Breast epithelium (tissue), 4 donors: ENCODE results near the gene ASL. TPM values are rescaled to one million over a fixed set of nuclear protein-coding genes. Genes with fewer than 3 reads are reported as not detected.
A peak's percentile ranks its signal among the peaks of the same experiment; 100 is the strongest.
"Not testable (repeated sequence)": the region's sequence is repeated elsewhere in the genome, so short reads cannot be mapped to it uniquely, and the experiment has no call there.

Experiments
- DNase-seq, 2 donors: peaks; one replicate each; pipeline ENCODE4 v3.0.0-alpha.2; 2019; ENCODE audit warnings: low spot score in 2 of 2
- H3K27ac ChIP-seq, 2 donors: fragments of 200-600 bp; sonication (generic) in 1 of 2; one replicate each; pipeline ENCODE4 v1.5.1; 2016 to 2019; ENCODE audit warnings: mild to moderate bottlenecking in 1 of 2
- H3K27me3 ChIP-seq, 2 donors: fragments of 200-600 bp; sonication (generic) in 1 of 2; one replicate each; pipeline versions ENCODE4 v1.5.1 to v1.6.0; 2017 to 2019; ENCODE audit warnings: control low read depth in 1 of 2, mild to moderate bottlenecking in 1 of 2
- H3K36me3 ChIP-seq: fragments of 200-600 bp; one replicate; pipeline ENCODE4 v1.5.1; 2019
- H3K4me1 ChIP-seq, 2 donors: fragments of 200-600 bp; sonication (generic); one replicate each; pipeline ENCODE4 v1.5.1; 2016 to 2019; ENCODE audit warnings: control low read depth in 1 of 2
- H3K4me3 ChIP-seq, 3 donors: fragments of 200-600 bp; sonication (generic); 1 replicate in 2 of 3; 2 replicates in 1 of 3; pipeline ENCODE4 v1.5.1; 2016 to 2019; ENCODE audit warnings: mild to moderate bottlenecking in 3 of 3, moderate library complexity in 2 of 3
- H3K9me3 ChIP-seq, 2 donors: fragments of 200-600 bp; sonication (generic) in 1 of 2; one replicate each; pipeline ENCODE4 v1.5.1; 2016 to 2019; ENCODE audit warnings: control low read depth in 1 of 2
- CTCF ChIP-seq, 3 donors: fragments of 450-650 bp; IDR thresholded peaks; one replicate each; pipeline ENCODE4 v1.5.1; 2016 to 2017; ENCODE audit warnings: antibody characterized with exemption in 3 of 3, mild to moderate bottlenecking in 3 of 3, moderate library complexity in 3 of 3
- POLR2A ChIP-seq: fragments of 450-650 bp; IDR thresholded peaks from one replicate; pipeline ENCODE4 v1.6.1; 2016; ENCODE audit warnings: antibody characterized with exemption, mild to moderate bottlenecking, moderate library complexity
- POLR2AphosphoS5 ChIP-seq, 3 donors: sonication (generic); formaldehyde crosslinking; IDR thresholded peaks; one replicate each; pipeline ENCODE4 v1.6.1; 2017; ENCODE audit warnings: antibody characterized with exemption in 3 of 3
- intact Hi-C: fragments of 100-400 bp; cut with DNase I; formaldehyde crosslinking; loops from one replicate; pipeline ENCODE4 v1.15.1; 2023; ENCODE audit warnings: low total_unique reads
- total RNA-seq, 3 donors: library from RNA; depleted of rRNA; stranded (reverse); fragments of >200 nt; gene quantifications; one replicate each; pipeline ENCODE4 v1.1.0, GENCODE V29; 2016

ASL gene
- total RNA-seq, 3 donors from 2014 or later, result 31.9 to 39.8 (median 33.1) TPM

GRCh38 chr7:66095010-66095409, 19.4 kb downstream of the ASL start:
- H3K27me3 ChIP-seq, result no peaks in the 10 kb centered on the region
- H3K9me3 ChIP-seq, result no peaks in the 10 kb centered on the region
- H3K36me3 ChIP-seq, result no peaks in the 10 kb centered on the region
- H3K4me3 ChIP-seq, result no peak overlapping the region
- intact Hi-C loops, result no loop called here
- no peak overlapping the region for H3K27ac ChIP-seq
- H3K4me1 ChIP-seq, result no peaks in the 10 kb centered on the region
- TF ChIP-seq CTCF (IDR thresholded peaks at IDR 0.05) (no peak), POLR2AphosphoS5 (IDR thresholded peaks at IDR 0.05) (no peak), POLR2A (no peak)
- DNase-seq, result no peak

GRCh38 chr7:66099232-66099550, 23.6 kb downstream of the ASL start:
- TF ChIP-seq POLR2AphosphoS5 (IDR thresholded peaks at IDR 0.05), result no peak
- no peak for TF ChIP-seq POLR2A
- no peak for TF ChIP-seq CTCF (IDR thresholded peaks at IDR 0.05)
- H3K27me3 ChIP-seq, result no peaks in the 10 kb centered on the region
- H3K4me3 ChIP-seq, result peak overlapping the region in 1 of 3 donors; percentile 71
- peak overlapping the region; percentile 93 to 96 for H3K27ac ChIP-seq
- H3K36me3 ChIP-seq, result no peaks in the 10 kb centered on the region
- intact Hi-C loops, result no loop called here
- DNase-seq, result no peak
- H3K9me3 ChIP-seq, result no peaks in the 10 kb centered on the region
- H3K4me1 ChIP-seq, result no peaks in the 10 kb centered on the region

- no peaks in the 10 kb centered on the region for H3K27me3 ChIP-seq
- TF ChIP-seq CTCF (IDR thresholded peaks at IDR 0.05), result no peak
- no peak for TF ChIP-seq POLR2AphosphoS5 (IDR thresholded peaks at IDR 0.05)
- TF ChIP-seq POLR2A, result no peak
- DNase-seq, result peak; percentile 71 to 76
- H3K27ac ChIP-seq, result peak overlapping the region; percentile 93 to 96
- H3K9me3 ChIP-seq, result no peaks in the 10 kb centered on the region
- H3K4me1 ChIP-seq, result no peaks in the 10 kb centered on the region
- no peaks in the 10 kb centered on the region for H3K36me3 ChIP-seq
- intact Hi-C loops, result no loop called here
- H3K4me3 ChIP-seq, result peak overlapping the region; percentile 27 to 71 (median 49)
These were observed 24.2 kb downstream of the ASL start for GRCh38 chr7:66099551-66100407.

- no peaks in the 10 kb centered on the region for H3K36me3 ChIP-seq
- no peaks in the 10 kb centered on the region for H3K27me3 ChIP-seq
- no peaks in the 10 kb centered on the region for H3K4me1 ChIP-seq
- peak overlapping the region; percentile 93 to 96 for H3K27ac ChIP-seq
- H3K4me3 ChIP-seq, result peak overlapping the region; percentile 27 to 71 (median 49)
- TF ChIP-seq POLR2AphosphoS5 (IDR thresholded peaks at IDR 0.05) (no peak), POLR2A (no peak), CTCF (IDR thresholded peaks at IDR 0.05) (no peak)
- DNase-seq, result no peak
- intact Hi-C loops, result no loop called here
- H3K9me3 ChIP-seq, result no peaks in the 10 kb centered on the region
These were observed 24.9 kb downstream of the ASL start for GRCh38 chr7:66100408-66101050.

- intact Hi-C loops, DNase-seq, H3K36me3 ChIP-seq, H3K9me3 ChIP-seq, H3K4me1 ChIP-seq, H3K4me3 ChIP-seq, H3K27me3 ChIP-seq, H3K27ac ChIP-seq: not testable (repeated sequence)
These were observed 26.5 kb downstream of the ASL start for GRCh38 chr7:66102168-66102567.

- H3K27me3 ChIP-seq, intact Hi-C loops, H3K4me3 ChIP-seq, H3K36me3 ChIP-seq, H3K27ac ChIP-seq, DNase-seq, H3K4me1 ChIP-seq, H3K9me3 ChIP-seq: not testable (repeated sequence)
These were observed 28.4 kb downstream of the ASL start for GRCh38 chr7:66103994-66104393.
